Activated T-cell treated with anti-CD3 and anti-CD28 coated beads, Interleukin-2, amount 50 U/mL, for 24 hours (primary cell): ENCODE results near the gene TTLL12.

Experiments used
- DNase-seq: peaks from one replicate; pipeline ENCODE4 v3.0.0-alpha.2; 2020
- H3K27ac Mint-ChIP-seq: 2 replicates; pipeline ENCODE4 v1.8.0; 2020; ENCODE audit warnings: mild to moderate bottlenecking, mixed read lengths
- H3K27me3 Mint-ChIP-seq: 2 replicates; pipeline ENCODE4 v1.8.0; 2020; ENCODE audit warnings: mixed read lengths
- H3K36me3 Mint-ChIP-seq: 2 replicates; pipeline ENCODE4 v1.8.0; 2020; ENCODE audit warnings: low read depth, mixed read lengths
- H3K4me1 Mint-ChIP-seq: 2 replicates; pipeline ENCODE4 v1.8.0; 2020; ENCODE audit warnings: low read depth, mixed read lengths
- H3K4me3 Mint-ChIP-seq: 2 replicates; pipeline ENCODE4 v1.8.0; 2020; ENCODE audit warnings: mild to moderate bottlenecking, moderate library complexity, mixed read lengths
- H3K9me3 Mint-ChIP-seq: 2 replicates; pipeline ENCODE4 v1.8.0; 2020; ENCODE audit warnings: mixed read lengths

The TTLL12 gene

DNA sequence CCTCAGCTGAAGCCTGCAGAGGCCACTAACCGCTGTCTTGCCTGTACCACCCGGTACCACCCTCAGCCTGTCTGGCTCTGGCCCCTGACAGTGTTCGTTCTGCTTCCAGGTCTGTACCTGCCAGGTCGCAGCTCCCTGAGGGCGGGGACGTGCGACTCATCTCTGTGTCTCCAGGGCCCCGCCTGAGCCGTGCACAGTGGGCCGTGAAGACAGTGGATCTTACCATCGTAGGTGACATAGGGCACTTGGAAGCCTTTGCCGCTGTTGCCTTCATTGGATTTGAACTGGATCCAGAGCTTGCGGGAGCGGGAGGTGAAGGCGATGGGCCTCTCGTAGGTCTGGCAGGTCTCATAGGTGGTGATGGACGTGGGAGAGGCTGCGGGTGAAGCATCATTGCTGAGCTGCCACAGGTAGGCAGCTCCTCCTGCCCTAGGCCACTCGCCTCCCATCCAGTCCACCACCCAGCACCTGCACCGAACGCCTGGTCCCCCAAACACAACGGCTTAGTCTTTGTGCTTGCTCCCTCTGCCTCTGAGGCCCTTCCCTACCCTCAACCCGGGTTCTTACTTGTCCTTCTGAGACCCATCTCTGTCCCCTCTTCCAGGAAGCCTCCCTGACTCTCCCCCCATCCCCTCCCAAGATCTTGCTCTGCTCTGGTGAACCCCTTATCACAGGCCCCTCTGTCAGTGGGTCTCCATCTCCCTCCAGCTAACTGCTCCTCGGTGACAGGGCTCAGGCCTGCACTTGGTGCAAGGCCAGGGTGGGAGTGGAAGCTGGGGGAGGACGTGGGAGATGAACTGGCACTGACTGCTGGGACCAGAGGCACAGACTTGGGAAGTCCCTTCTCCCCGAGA is 21.1 kb upstream of the TTLL12 start:
- no peak overlapping the region for H3K27ac Mint-ChIP-seq
- peaks cover 8% of the 10 kb centered on the region for H3K4me1 Mint-ChIP-seq

DNA sequence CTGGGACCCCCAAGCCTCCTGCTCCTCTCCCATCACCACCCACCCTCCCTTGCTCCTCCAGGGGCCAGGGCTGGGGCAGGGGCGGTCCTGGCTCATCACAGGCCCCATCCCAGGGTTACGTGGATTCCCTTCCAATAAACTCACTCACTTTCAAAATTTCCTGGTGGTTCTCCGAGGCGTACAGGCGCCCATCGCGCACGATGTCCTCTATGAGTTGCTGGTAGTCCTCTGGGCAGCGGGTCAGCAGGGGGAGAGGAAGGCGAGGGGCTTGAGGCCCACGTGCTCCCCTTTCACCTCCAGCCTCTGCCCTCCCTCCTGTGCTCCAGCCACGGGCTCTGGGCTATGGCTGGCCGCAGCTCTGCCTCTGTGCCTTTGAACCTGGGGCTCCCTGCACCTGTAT is 20.5 kb upstream of the TTLL12 start:
- DNase-seq: no peak
- no peak overlapping the region for H3K27ac Mint-ChIP-seq
- H3K27me3 Mint-ChIP-seq: no peaks in the 10 kb centered on the region
- no peaks in the 10 kb centered on the region for H3K9me3 Mint-ChIP-seq
- no peaks in the 10 kb centered on the region for H3K36me3 Mint-ChIP-seq
- peaks cover 8% of the 10 kb centered on the region for H3K4me1 Mint-ChIP-seq
- no peak overlapping the region for H3K4me3 Mint-ChIP-seq

More for the DNA sequence above, 21.1 kb upstream of the TTLL12 start:
- no peaks in the 10 kb centered on the region for H3K9me3 Mint-ChIP-seq
- no peak overlapping the region for H3K4me3 Mint-ChIP-seq
- no peaks in the 10 kb centered on the region for H3K27me3 Mint-ChIP-seq
- no peaks in the 10 kb centered on the region for H3K36me3 Mint-ChIP-seq
- no peak for DNase-seq

DNA sequence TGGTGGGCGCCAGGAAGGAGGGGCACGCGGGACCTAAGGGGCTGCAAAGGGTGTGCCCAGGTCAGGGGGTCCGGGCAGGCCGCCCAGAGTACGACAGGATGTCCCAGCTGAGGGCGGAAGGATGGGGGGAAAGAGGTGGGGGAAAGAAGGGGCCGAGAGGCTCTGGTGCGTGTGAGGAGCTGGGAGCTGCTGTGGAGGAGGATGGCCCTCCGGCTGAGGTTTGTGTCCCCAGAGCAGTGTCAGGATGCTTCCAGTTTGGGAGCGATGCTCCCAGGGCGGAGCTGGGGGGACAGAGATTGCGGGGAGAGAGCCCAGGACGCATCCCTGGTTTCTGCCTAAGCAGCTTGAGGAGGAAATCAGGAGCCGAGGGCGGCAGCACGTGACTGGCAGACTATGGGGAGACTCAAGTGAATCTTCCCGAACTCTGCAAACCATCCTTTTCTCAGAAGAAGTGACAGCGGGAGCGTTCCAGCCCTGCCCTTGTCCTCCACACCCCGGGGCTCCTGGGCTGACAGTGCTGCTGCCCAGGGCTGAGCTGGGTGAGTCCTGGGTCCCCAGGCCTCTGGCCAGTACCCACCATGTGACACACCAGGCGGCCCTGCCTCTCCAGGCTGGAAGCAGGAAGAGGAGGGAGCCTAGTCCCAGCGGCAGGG is 19.7 kb upstream of the TTLL12 start:
- no peaks in the 10 kb centered on the region for H3K9me3 Mint-ChIP-seq
- DNase-seq: no peak
- H3K36me3 Mint-ChIP-seq: no peaks in the 10 kb centered on the region
- H3K27me3 Mint-ChIP-seq: no peaks in the 10 kb centered on the region
- peaks cover 8% of the 10 kb centered on the region for H3K4me1 Mint-ChIP-seq
- no peak overlapping the region for H3K4me3 Mint-ChIP-seq
- H3K27ac Mint-ChIP-seq: no peak overlapping the region

DNA sequence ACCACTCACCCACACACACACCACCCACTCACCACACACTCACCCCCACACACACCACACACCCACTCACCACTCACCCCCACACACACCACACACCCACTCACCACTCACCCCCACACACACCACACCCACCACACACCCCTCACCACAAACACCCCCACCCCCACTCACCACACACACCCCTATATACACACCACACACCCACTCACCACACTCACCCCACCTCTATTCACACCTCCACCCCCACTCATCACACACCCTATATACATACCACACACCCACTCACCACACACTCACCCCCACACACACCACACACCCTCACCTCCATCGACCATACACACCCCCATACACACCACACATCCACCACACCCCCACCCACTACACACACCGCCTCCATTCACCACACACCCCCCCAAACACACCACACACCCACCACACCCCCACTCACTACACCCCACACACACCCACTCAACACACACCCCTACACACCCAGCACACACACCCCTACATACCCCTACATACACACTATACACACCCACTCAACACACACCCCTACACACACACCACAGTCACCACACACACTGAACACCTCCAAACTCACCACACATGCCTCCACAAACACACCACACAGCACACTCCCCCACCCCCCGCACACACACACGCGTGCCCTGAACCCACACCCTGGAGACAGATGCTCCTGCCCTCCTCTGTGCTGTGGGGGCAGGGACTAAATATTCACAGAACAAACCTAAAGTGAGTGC is 19.0 kb upstream of the TTLL12 start:
- Mint-ChIP-seq H3K9me3 (no peaks in the 10 kb centered on the region), H3K4me1 (peaks cover 8% of the 10 kb centered on the region), H3K4me3 (no peak overlapping the region), H3K27ac (no peak overlapping the region), H3K36me3 (no peaks in the 10 kb centered on the region), H3K27me3 (no peaks in the 10 kb centered on the region)
- no peak for DNase-seq

DNA sequence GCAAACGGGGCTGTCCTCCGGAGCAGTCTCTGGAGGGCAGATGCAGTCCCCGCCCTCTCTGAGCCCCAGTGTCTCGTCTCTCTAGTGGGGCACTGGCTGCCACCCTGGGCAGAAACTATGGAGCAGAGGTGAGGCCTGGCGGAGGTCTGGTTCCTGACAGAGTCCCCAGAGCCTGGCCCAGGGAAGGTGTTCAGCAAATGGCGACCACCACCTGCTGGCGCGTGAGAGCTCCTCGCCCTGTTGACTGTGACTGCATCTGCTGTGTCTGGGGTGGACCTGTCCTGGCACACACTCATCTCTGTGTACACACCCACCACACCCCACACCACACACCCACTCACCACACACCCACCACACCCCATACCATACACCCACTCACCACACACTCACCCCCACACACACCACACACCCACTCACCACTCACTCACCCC is 18.3 kb upstream of the TTLL12 start:
- Mint-ChIP-seq H3K27me3 (no peaks in the 10 kb centered on the region), H3K9me3 (no peaks in the 10 kb centered on the region), H3K4me1 (peaks cover 8% of the 10 kb centered on the region), H3K36me3 (no peaks in the 10 kb centered on the region), H3K4me3 (no peak overlapping the region), H3K27ac (no peak overlapping the region)
- DNase-seq: no peak

DNA sequence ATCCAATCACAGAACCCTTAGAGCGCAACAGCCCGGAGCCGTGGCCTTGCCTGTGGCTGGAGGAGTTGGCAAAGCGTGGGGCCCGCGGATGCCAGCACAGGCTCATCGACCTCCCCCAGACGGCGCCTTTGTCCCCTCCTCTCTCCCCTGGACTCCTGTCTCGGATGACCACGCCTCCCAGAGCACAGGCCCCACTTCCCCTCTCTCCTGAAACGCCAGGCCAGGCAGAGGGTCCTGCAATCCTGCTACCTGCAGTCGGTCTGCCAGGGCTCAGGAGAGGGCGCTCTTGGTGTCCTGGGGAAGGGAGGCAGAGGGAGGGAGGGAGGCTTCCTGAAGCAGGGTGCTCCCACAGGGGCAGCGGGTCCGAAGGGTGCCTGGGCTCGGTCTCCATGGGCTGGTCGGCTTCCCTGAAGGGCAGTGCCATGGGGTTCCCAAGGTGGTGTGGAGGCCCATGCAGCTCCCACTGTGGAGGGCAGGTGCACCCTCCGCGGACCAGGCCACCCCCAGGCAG is 16.6 kb upstream of the TTLL12 start:
- H3K9me3 Mint-ChIP-seq: no peaks in the 10 kb centered on the region
- no peak overlapping the region for H3K4me3 Mint-ChIP-seq
- no peak for DNase-seq
- H3K4me1 Mint-ChIP-seq: peaks cover 8% of the 10 kb centered on the region
- no peaks in the 10 kb centered on the region for H3K36me3 Mint-ChIP-seq
- no peak overlapping the region for H3K27ac Mint-ChIP-seq
- no peaks in the 10 kb centered on the region for H3K27me3 Mint-ChIP-seq

DNA sequence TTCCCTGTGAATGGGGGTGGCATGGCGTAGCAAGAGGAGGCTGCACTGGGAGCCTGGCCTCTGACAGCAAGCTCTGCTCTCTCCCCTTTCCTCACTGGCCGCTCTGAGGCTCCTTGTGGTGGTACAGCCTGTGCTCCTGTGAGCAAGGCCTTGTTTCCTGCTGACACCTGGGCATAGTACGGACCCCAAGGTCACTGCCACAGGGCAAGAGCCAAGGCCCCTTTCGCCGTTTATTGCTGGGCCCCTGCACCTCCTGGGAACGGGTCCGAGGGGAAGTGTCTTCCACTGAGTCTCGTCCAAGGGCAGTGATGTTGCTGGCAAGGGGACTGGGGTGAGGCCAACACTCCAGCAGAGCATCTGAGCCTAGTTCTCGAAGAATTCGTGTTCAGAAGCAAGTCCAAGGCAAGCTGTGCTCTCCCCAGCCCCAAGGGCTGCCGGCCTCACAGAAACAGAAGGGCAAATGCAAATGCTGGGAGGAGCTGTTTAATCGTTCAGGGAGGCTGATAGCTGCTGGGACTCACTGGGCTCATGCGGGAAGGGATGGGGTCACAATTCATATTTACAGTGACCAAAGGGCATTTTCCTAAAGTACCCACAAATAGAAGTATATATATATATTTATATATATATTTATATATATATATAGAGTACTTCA is 15.9 kb upstream of the TTLL12 start:
- no peak for DNase-seq
- Mint-ChIP-seq H3K9me3 (no peaks in the 10 kb centered on the region), H3K27me3 (no peaks in the 10 kb centered on the region), H3K4me1 (peaks cover 8% of the 10 kb centered on the region), H3K4me3 (no peak overlapping the region), H3K36me3 (no peaks in the 10 kb centered on the region), H3K27ac (no peak overlapping the region)

DNA sequence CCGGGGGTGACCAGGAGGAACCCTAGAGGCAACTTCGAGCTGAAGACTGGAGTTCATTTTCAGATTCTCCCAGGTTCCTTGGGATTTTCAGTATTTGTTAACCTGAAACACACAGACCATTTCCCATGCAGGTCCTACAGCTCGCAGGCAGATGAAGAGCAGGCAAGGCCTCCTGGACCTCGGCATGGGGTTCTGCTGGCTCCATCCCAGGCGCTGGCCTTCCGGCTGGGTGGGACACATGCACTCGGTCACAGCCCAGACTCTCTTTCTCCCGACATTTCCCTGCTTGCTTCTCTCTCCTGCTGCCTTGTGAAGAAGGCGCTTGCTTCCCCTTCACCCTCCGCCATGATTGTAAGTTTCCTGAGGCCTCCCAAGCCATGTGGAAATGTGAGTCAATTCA is 15.4 kb upstream of the TTLL12 start:
- no peak for DNase-seq
- Mint-ChIP-seq H3K27ac (no peak overlapping the region), H3K9me3 (no peaks in the 10 kb centered on the region), H3K27me3 (no peaks in the 10 kb centered on the region), H3K4me1 (peaks cover 8% of the 10 kb centered on the region), H3K36me3 (no peaks in the 10 kb centered on the region), H3K4me3 (no peak overlapping the region)

DNA sequence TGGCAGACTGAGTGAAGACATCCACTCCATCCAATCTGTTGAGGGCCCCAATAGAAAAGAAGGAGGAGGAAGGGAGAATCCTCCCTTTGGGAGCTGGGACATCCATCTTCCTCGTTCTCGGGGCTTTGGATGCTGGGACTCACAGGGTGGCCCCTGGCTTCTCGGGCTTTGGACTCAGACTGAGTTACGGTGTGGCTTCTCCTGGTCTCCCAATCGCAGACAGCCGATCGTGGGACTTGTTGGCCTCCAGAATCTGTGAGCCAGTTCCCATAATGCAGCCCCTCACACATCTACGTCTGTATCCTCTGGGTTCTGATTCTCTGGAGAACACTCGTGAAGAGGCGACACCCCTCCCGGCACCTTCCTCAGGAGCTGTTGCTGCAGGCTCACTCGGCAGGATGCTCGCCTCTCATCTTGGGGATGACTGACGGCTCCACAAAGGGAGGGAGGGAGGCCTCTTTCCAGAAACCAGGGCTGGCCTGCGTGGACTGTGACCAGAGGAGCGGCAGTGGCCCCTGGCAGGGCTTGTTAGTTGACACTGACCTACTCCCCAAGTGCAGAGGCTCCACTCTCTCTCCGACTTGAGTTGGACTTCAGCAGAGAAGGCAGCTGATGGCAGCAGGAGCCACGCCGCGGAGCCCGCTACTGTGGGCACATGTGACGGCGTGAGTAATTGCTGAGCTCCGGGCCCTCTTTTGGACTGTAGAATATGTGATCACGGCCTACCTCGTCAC is 14.7 kb upstream of the TTLL12 start:
- Mint-ChIP-seq H3K27me3 (no peaks in the 10 kb centered on the region), H3K27ac (no peak overlapping the region)
- DNase-seq: no peak

DNA sequence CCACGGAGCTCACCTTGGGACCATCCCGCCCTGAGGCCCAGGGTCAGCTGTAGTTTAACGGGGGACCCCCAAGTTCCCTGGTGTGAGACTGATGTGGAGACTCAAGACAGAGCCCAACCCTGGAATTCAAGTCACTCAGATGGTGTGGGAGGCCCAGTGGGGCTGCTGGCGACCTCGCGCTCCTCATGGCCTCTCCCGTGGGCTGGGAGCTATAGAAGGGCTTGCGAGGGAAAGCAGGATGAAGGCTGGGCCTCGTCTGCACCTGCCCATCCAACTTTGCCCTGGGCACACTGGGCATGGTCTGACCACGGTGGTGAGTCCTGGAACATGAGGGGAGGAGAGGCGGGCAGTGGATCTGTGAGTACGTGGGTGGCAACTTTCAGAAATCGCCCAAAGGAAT is 13.6 kb upstream of the TTLL12 start:
- no peak for DNase-seq
- peaks cover 2% of the 10 kb centered on the region for H3K4me1 Mint-ChIP-seq
- no peaks in the 10 kb centered on the region for H3K9me3 Mint-ChIP-seq
- no peak overlapping the region for H3K27ac Mint-ChIP-seq
- H3K4me3 Mint-ChIP-seq: no peak overlapping the region
- no peaks in the 10 kb centered on the region for H3K36me3 Mint-ChIP-seq
- H3K27me3 Mint-ChIP-seq: no peaks in the 10 kb centered on the region

More for the DNA sequence above, 14.7 kb upstream of the TTLL12 start:
- no peaks in the 10 kb centered on the region for H3K36me3 Mint-ChIP-seq
- peaks cover 7% of the 10 kb centered on the region for H3K4me1 Mint-ChIP-seq
- H3K9me3 Mint-ChIP-seq: no peaks in the 10 kb centered on the region
- no peak overlapping the region for H3K4me3 Mint-ChIP-seq

DNA sequence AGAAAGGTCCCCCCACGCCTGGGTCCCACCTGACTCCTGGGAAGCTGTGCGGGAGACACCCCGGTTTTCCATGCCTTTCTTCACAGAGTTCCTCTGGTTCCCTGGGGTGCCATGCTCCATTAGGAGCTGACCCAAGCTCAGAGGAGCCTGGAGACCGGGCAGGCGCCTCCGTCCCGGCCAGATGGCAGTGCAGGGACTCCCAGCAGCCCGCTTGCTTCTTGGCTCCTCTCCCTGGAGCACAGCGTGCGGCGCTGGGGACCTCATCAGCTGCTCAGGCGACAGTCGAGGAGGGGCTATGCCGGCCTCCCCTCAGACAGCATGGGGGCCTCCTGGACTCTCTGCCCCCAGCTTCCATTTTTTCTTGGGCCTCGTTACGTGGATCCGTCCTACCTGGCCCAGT is 13.1 kb upstream of the TTLL12 start:
- Mint-ChIP-seq H3K4me1 (peaks cover under 1% of the 10 kb centered on the region), H3K4me3 (no peak overlapping the region), H3K9me3 (no peaks in the 10 kb centered on the region), H3K27me3 (no peaks in the 10 kb centered on the region), H3K27ac (no peak overlapping the region), H3K36me3 (no peaks in the 10 kb centered on the region)
- DNase-seq: no peak

DNA sequence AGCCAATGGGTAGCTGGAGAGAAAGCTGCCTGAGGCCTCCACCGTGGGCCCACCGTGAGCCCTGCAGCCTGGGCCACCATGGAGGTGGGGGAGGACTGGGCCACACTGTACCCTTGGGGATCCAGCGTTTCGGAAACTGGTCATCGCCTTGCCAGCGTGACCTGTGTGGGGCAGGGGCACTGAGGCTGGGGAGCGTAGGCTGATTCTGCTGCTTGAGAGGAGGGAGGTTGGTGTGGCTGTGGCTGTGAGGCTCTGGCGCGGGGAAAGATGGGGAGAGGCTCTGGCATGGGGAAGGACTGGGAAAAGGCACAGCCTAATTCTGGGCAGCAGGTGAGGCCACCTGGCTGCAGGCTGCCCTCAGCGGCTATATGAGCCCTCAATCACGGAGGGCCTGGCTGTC is 12.6 kb upstream of the TTLL12 start:
- no peaks in the 10 kb centered on the region for H3K9me3 Mint-ChIP-seq
- H3K27ac Mint-ChIP-seq: no peak overlapping the region
- no peaks in the 10 kb centered on the region for H3K4me1 Mint-ChIP-seq
- no peak overlapping the region for H3K4me3 Mint-ChIP-seq
- H3K36me3 Mint-ChIP-seq: no peaks in the 10 kb centered on the region
- H3K27me3 Mint-ChIP-seq: no peaks in the 10 kb centered on the region
- no peak for DNase-seq

DNA sequence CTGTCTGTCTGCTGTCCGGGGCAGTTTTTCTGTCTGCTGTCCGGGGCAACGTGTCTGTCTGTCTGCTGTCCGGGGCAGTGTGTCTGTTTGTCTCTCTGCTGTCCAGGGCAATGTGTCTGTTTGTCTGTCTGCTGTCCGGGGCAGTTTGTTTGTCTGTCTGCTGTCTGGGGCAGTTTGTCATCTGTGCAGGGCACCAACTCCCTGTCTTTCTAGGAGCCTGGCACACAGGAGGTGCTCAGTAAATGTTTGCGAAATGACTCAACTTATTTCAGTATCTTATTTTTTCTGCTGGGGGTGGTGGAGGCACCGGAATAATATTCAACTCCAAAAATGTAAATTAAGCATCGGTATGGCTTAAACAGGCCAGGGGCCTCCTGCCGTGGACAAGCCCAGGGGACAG is 12.0 kb upstream of the TTLL12 start:
- Mint-ChIP-seq H3K27me3 (no peaks in the 10 kb centered on the region), H3K9me3 (no peaks in the 10 kb centered on the region), H3K4me1 (no peaks in the 10 kb centered on the region), H3K4me3 (no peak overlapping the region), H3K36me3 (no peaks in the 10 kb centered on the region), H3K27ac (no peak overlapping the region)
- DNase-seq: no peak

DNA sequence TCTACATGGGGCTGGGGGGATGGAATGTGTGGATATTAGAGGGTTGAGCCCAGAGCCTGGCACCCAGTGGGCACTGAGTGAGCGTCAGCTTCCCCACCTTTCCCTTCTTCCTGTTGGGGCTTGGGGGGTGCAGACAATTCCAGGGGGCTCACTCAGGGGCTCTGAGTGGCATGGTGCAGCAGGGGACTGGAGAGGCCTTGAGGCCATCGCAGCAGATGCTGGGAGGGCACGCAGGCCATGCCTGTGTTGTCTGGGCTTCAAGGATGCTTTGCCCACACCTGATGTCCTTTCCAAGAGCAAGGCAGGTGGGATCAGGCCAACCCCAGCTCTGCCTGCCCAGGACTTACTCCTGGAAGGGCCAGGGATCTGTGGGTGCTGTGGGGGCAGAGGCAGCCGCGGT is 11.2 kb upstream of the TTLL12 start:
- DNase-seq: no peak
- Mint-ChIP-seq H3K27ac (no peak overlapping the region), H3K27me3 (no peaks in the 10 kb centered on the region), H3K36me3 (no peaks in the 10 kb centered on the region), H3K9me3 (no peaks in the 10 kb centered on the region), H3K4me1 (no peaks in the 10 kb centered on the region), H3K4me3 (no peak overlapping the region)
